Heart right ventricle (tissue), 16 donors: ENCODE results near the gene ZNF646. TPM values are rescaled to one million over a fixed set of nuclear protein-coding genes. Genes with fewer than 3 reads are reported as not detected.

Experiments
- ATAC-seq, 8 donors: fragments of 200-7000 bp; cut with Tn5 transposase; one replicate each; pipeline ENCODE4 v1.9.1; 2020; ENCODE audit warnings: mild to moderate bottlenecking in 8 of 8, moderate library complexity in 8 of 8, moderate number of reproducible peaks in 1 of 8
- DNase-seq, 2 donors: peaks; one replicate each; pipeline ENCODE4 v3.0.0-alpha.2; 2020
- H3K27ac ChIP-seq, 10 donors: fragments of 200-600 bp; sonication (generic) in 2 of 10; one replicate each; pipeline versions ENCODE4 v1.5.0 to v1.8.0; 2020 to 2022; ENCODE audit warnings: mild to moderate bottlenecking in 3 of 10
- H3K27me3 ChIP-seq, 7 donors: fragments of 200-600 bp; one replicate each; pipeline ENCODE4 v1.8.0; 2021 to 2022; ENCODE audit warnings: mild to moderate bottlenecking in 2 of 7
- H3K36me3 ChIP-seq, 9 donors: fragments of 200-600 bp; sonication (generic) in 1 of 9; one replicate each; pipeline versions ENCODE4 v1.5.0 to v1.8.0; 2020 to 2022; ENCODE audit warnings: mild to moderate bottlenecking in 2 of 9
- H3K4me1 ChIP-seq, 9 donors: fragments of 200-600 bp; sonication (generic) in 1 of 9; one replicate each; pipeline versions ENCODE4 v1.5.0 to v1.8.0; 2020 to 2022; ENCODE audit warnings: mild to moderate bottlenecking in 4 of 9
- H3K4me3 ChIP-seq, 10 donors: fragments of 200-600 bp; sonication (generic) in 2 of 10; one replicate each; pipeline versions ENCODE4 v1.5.0 to v1.8.0; 2020 to 2022; ENCODE audit warnings: mild to moderate bottlenecking in 7 of 10, moderate library complexity in 2 of 10
- H3K9me3 ChIP-seq, 11 donors: fragments of 200-600 bp in 10 of 11; sonication (generic) in 2 of 11; one replicate each; pipeline versions ENCODE4 v1.5.0 to v1.8.0; 2013 to 2022; ENCODE audit warnings: mild to moderate bottlenecking in 2 of 11, control low read depth in 1 of 11, moderate library complexity in 1 of 11
- CTCF ChIP-seq, 9 donors: fragments of 200-600 bp; sonication (generic) in 2 of 9; IDR thresholded peaks; one replicate each; pipeline versions ENCODE4 v1.5.0 to v1.8.0; 2021 to 2022; ENCODE audit warnings: antibody characterized with exemption in 9 of 9, mild to moderate bottlenecking in 5 of 9, moderate library complexity in 1 of 9
- WGBS, 2 donors: extraction: QIAGEN DNeasy Blood & Tissue Kit; methylation state at CpG; one replicate each; pipeline ENCODE4 v1.1.7; 2013; ENCODE audit warnings: inconsistent platforms in 1 of 2; 5-methylcytosine and 5-hydroxymethylcytosine counted together
- intact Hi-C, 10 donors: fragments of 100-400 bp; cut with DNase I; formaldehyde crosslinking; loops; one replicate each; pipeline versions ENCODE4 v1.11.1 to v1.14.2; 2022
- polyA plus RNA-seq, 2 donors: library from polyadenylated mRNA; stranded (reverse); fragments of 200-250 nt; gene quantifications; one replicate each; pipeline ENCODE4 v1.2.3, GENCODE V29; 2013
- total RNA-seq, 10 donors: library from RNA; stranded (reverse); fragmentation: NEBNext Ultra II Directional in 3 of 10; extraction: Animal tissue kit (Norgen Biotek cat#: 25700) in 3 of 10; gene quantifications; one replicate each; pipeline versions ENCODE4 v1.2.1 to v1.2.4, GENCODE V29; 2021 to 2023
- donor health status: Arrhythmogenic right ventricular cardiomyopathy.
- donor health status: ischemic (EF 13 %, LVEDD 7.1; RV severe dilation, severe dysfunction).
- donor health status: healthy with polysubstance abuse.
- donor health status: DM: no; HTN: yes; CAD: no.
- donor health status: DM: no; HTN: no; CAD: no.
- donor health status: ischemic (EF 25% LVEDD 6.9; RV normal size, moderate dysfunction).
- donor health status: ischemic (EF 25% LVEDD 5.7; RV mildly dilated, moderate dysfunction).
- donor health status: healthy.
- donor health status: DM: yes; HTN: yes; CAD: no.
- donor health status: Ischemic cardiomyopathy.
- donor health status: ischemic (EF 35%, LVEDD 5.7; RV mildly dilated, moderate dysfunction).
- donor health status: nonischemic (EF 11% LVEDD 7.7; RV severe dilation, severe dysfunction).
- donor health status: DM: yes; HTN: yes; CAD: no.
- donor health status: PGD.
- donor health status: ischemic (EF 29% LVEDD 5.4; RV normal size, mild dysfunction).
- donor health status: nonischemic (EF 23%, LVEDD 6.1; RV moderate dilation, normal function).

The ZNF646 gene
- total and polyA plus RNA-seq, 12 donors = 2.7 to 12.0 (median 8.4) TPM

GRCh38 chr16:31084584-31085302 is 10.5 kb downstream of the ZNF646 start:
- no peak overlapping the region for H3K4me3 ChIP-seq
- H3K27me3 ChIP-seq = no peaks in the 10 kb centered on the region
- intact Hi-C loops = loop anchor here in 2 of 10 donors (5.0 to 10.0 kb wide), 2 partner anchors 37 to 100 kb away; partner anchors contain the start of gene HSD3B7 (in 1 of the 2)
- peaks cover 0 to 16% (median 6%) of the 10 kb centered on the region in 9 donors for H3K4me1 ChIP-seq
- DNase-seq (no peak), ATAC-seq (peak in 2 of 8 donors; percentile 16 to 22)
- 90% methylated on average over 16 of the region's 16 CpGs for WGBS, 2 donors
- H3K27ac ChIP-seq = no peak overlapping the region
- no peaks in the 10 kb centered on the region for H3K9me3 ChIP-seq
- peaks cover 0 to 100% (median 22%) of the 10 kb centered on the region in 9 donors for H3K36me3 ChIP-seq
- no peak for TF ChIP-seq CTCF (IDR thresholded peaks at IDR 0.05)

GRCh38 chr16:31085411-31085810 is 11.2 kb downstream of the ZNF646 start:
- intact Hi-C loops = loop anchor here in 2 of 10 donors (5.0 to 10.0 kb wide), 2 partner anchors 38 to 101 kb away; partner anchors contain the start of gene HSD3B7 (in 1 of the 2)
- H3K27ac ChIP-seq = no peak overlapping the region
- no peak overlapping the region for H3K4me3 ChIP-seq
- no peaks in the 10 kb centered on the region for H3K27me3 ChIP-seq
- TF ChIP-seq CTCF (IDR thresholded peaks at IDR 0.05) = no peak
- no peaks in the 10 kb centered on the region for H3K9me3 ChIP-seq
- no peak for DNase-seq
- WGBS, 2 donors = 76 to 79% methylated on average over 8 of the region's 8 CpGs
- peaks cover 0 to 16% (median 6%) of the 10 kb centered on the region in 9 donors for H3K4me1 ChIP-seq
- no peak for ATAC-seq
- H3K36me3 ChIP-seq = peaks cover 0 to 100% (median 17%) of the 10 kb centered on the region in 9 donors

GRCh38 chr16:31085873-31086628 is 11.8 kb downstream of the ZNF646 start:
- Histone ChIP-seq H3K27ac (no peak overlapping the region), H3K4me1 (peaks cover 0 to 16% (median 6%) of the 10 kb centered on the region in 9 donors), H3K36me3 (peaks cover 0 to 100% (median 17%) of the 10 kb centered on the region in 9 donors), H3K4me3 (no peak overlapping the region), H3K9me3 (no peaks in the 10 kb centered on the region), H3K27me3 (no peaks in the 10 kb centered on the region)
- no peak for TF ChIP-seq CTCF (IDR thresholded peaks at IDR 0.05)
- intact Hi-C loops = loop anchor here in 2 of 10 donors (5.0 to 10.0 kb wide), 2 partner anchors 39 to 101 kb away; partner anchors contain the start of gene HSD3B7 (in 1 of the 2)
- WGBS, 2 donors = 84 to 86% methylated on average over 18 of the region's 18 CpGs
- DNase-seq (no peak), ATAC-seq (no peak)

- no peak overlapping the region for H3K27ac ChIP-seq
- no peak for DNase-seq
- H3K4me3 ChIP-seq = no peak overlapping the region
- H3K4me1 ChIP-seq = peaks cover 0 to 16% (median 6%) of the 10 kb centered on the region in 9 donors
- peaks cover 0 to 100% (median 19%) of the 10 kb centered on the region in 9 donors for H3K36me3 ChIP-seq
- no peak for ATAC-seq
- 84 to 87% methylated on average over 6 of the region's 6 CpGs for WGBS, 2 donors
- no peaks in the 10 kb centered on the region for H3K9me3 ChIP-seq
- intact Hi-C loops = loop anchor here in 2 of 10 donors (5.0 to 10.0 kb wide), 2 partner anchors 39 to 102 kb away; partner anchors contain the start of gene HSD3B7 (in 1 of the 2)
- TF ChIP-seq CTCF (IDR thresholded peaks at IDR 0.05) = no peak
- no peaks in the 10 kb centered on the region for H3K27me3 ChIP-seq
These were observed 12.3 kb downstream of the ZNF646 start for GRCh38 chr16:31086629-31086906.
